A549 (cell line): ENCODE data around the gene LRRC2. TPM values are rescaled to one million over a fixed set of nuclear protein-coding genes. Genes with fewer than 3 reads are reported as not detected.

Source experiments
- ATAC-seq, 2 experiments: fragments of 200-7000 bp in 1 of 2; fragments of >200 bp in 1 of 2; cut with Nextera tagmentation in 1 of 2; cut with Tn5 transposase in 1 of 2; 3 replicates each; pipeline versions ENCODE4 v1.8.0 to v1.9.1; 2018 to 2020; ENCODE audit warnings: mild to moderate bottlenecking in 1 of 2, moderate library complexity in 1 of 2
- CTCF ChIA-PET: fragments of 300-600 bp; sonication (Branson Sonifier 250); formaldehyde crosslinking; extraction: SDS; loops from one replicate; lab custom pipeline; 2021; ENCODE audit warnings: antibody characterized with exemption, inconsistent platforms; lab: Yijun Ruan, JAX
- POLR2A ChIA-PET: fragments of 350-600 bp; formaldehyde crosslinking; extraction: SDS; loops from one replicate; lab custom pipeline; 2021; ENCODE audit warnings: antibody characterized with exemption, inconsistent platforms; lab: Yijun Ruan, JAX
- DNase-seq, 2 experiments: peaks; one replicate each; pipeline versions ENCODE4 v3.0.0 to v3.0.0-alpha.2; 2011 to 2016; ENCODE audit warnings: low read depth in 1 of 2, low spot score in 1 of 2
- FAIRE-seq: peaks from 2 replicates; lab custom pipeline; 2011; peaks lifted over from hg19 to GRCh38; lab: Jason Lieb, UNC
- H3K27ac ChIP-seq, 2 experiments: fragments of >200 bp; sonication (Bioruptor Twin); formaldehyde crosslinking; 3 replicates each; pipeline ENCODE4 v1.5.1; 2016 to 2017
- H3K4me1 ChIP-seq: fragments of >200 bp; sonication (Bioruptor Twin); formaldehyde crosslinking; 3 replicates; pipeline ENCODE4 v1.6.1; 2016
- H3K4me2 ChIP-seq: fragments of >200 bp; sonication (Bioruptor Twin); formaldehyde crosslinking; 3 replicates; pipeline ENCODE4 v1.6.1; 2016
- H3K4me3 ChIP-seq: fragments of >200 bp; sonication (Bioruptor Twin); formaldehyde crosslinking; 3 replicates; pipeline ENCODE4 v1.5.1; 2016
- H3K9me3 ChIP-seq: fragments of >200 bp; sonication (Bioruptor Twin); formaldehyde crosslinking; 3 replicates; pipeline ENCODE4 v1.6.1; 2016
- CBX2 ChIP-seq: fragments of 200-600 bp; sonication (generic); IDR thresholded peaks from 2 replicates; pipeline ENCODE4 v1.6.1; 2016; ENCODE audit warnings: low read depth, mild to moderate bottlenecking, borderline replicate concordance
- CEBPB ChIP-seq, 2 experiments: fragments of >200 bp in 1 of 2; sonication (Bioruptor Twin) in 1 of 2; formaldehyde crosslinking in 1 of 2; IDR thresholded peaks; 2 replicates each; pipeline ENCODE4 v1.6.1; 2012 to 2016
- CTCF ChIP-seq: fragments of >200 bp; sonication (Bioruptor Twin); formaldehyde crosslinking; IDR thresholded peaks from 3 replicates; pipeline ENCODE4 v1.5.1; 2016
- EHF ChIP-seq: fragments of 250-450 bp; sonication (Bioruptor Pico); IDR thresholded peaks from 2 replicates; pipeline ENCODE4 v1.5.0; 2020; ENCODE audit warnings: mild to moderate bottlenecking
- EP300 ChIP-seq, 2 experiments: fragments of >200 bp; sonication (Bioruptor Twin); formaldehyde crosslinking; IDR thresholded peaks; 2 replicates in 1 of 2; 3 replicates in 1 of 2; pipeline ENCODE4 v1.6.1; 2016 to 2017
- ESRRA ChIP-seq: fragments of 150-350 bp; IDR thresholded peaks from 2 replicates; pipeline ENCODE4 v1.6.1; 2014; ENCODE audit warnings: mild to moderate bottlenecking, low read length, borderline replicate concordance
- FOSB ChIP-seq: fragments of 250-450 bp; sonication (Bioruptor Pico); IDR thresholded peaks from 2 replicates; pipeline ENCODE4 v1.5.0; 2020; ENCODE audit warnings: mild to moderate bottlenecking, moderate library complexity
- FOSL2 ChIP-seq, 2 experiments: fragments of 450-650 bp in 1 of 2; fragments of >200 bp in 1 of 2; sonication (Bioruptor Twin) in 1 of 2; formaldehyde crosslinking; IDR thresholded peaks; 2 replicates each; pipeline versions ENCODE4 v1.5.0 to v1.6.1; 2016 to 2020; ENCODE audit warnings: mild to moderate bottlenecking in 1 of 2, moderate library complexity in 1 of 2
- GATA3 ChIP-seq: IDR thresholded peaks from 2 replicates; pipeline ENCODE4 v1.6.1; 2012; ENCODE audit warnings: borderline replicate concordance
- HEYL ChIP-seq: fragments of 250-450 bp; sonication (Bioruptor Pico); IDR thresholded peaks from 2 replicates; pipeline ENCODE4 v1.8.0; 2021; ENCODE audit warnings: mild to moderate bottlenecking, moderate library complexity
- MYC ChIP-seq: IDR thresholded peaks from 2 replicates; pipeline ENCODE4 v1.6.1; 2012; ENCODE audit warnings: mild to moderate bottlenecking, inconsistent platforms, low read length, improper control_type of control experiment, borderline replicate concordance
- NR3C1 ChIP-seq: fragments of >200 bp; sonication (Bioruptor Twin); formaldehyde crosslinking; IDR thresholded peaks from 3 replicates; pipeline ENCODE4 v1.6.1; 2017
- RAD21 ChIP-seq, 2 experiments: fragments of >200 bp in 1 of 2; sonication (Bioruptor Twin) in 1 of 2; formaldehyde crosslinking in 1 of 2; IDR thresholded peaks in 1 of 2; conservative IDR thresholded peaks in 1 of 2; 2 replicates in 1 of 2; 3 replicates in 1 of 2; pipeline ENCODE4 v1.6.1; 2012 to 2018; ENCODE audit warnings: inconsistent platforms in 1 of 2
- RARB ChIP-seq: fragments of 250-450 bp; sonication (Bioruptor Pico); IDR thresholded peaks from 2 replicates; pipeline ENCODE4 v1.8.0; 2021; ENCODE audit warnings: mild to moderate bottlenecking, moderate library complexity
- RCOR1 ChIP-seq: fragments of 150-350 bp; IDR thresholded peaks from 2 replicates; pipeline ENCODE4 v1.6.1; 2014; ENCODE audit warnings: antibody characterized with exemption, low read length, low read depth
- TP53 ChIP-seq: fragments of 250-450 bp; sonication (Bioruptor Pico); IDR thresholded peaks from 2 replicates; pipeline ENCODE4 v1.5.0; 2021; ENCODE audit warnings: mild to moderate bottlenecking, moderate library complexity
- ZFP36 ChIP-seq: fragments of 450-650 bp; IDR thresholded peaks from 2 replicates; pipeline ENCODE4 v1.6.1; 2014; ENCODE audit warnings: borderline replicate concordance; ENCODE audit not compliant: partially characterized antibody
- ZSCAN20 ChIP-seq: fragments of 250-450 bp; sonication (Bioruptor Pico); IDR thresholded peaks from 2 replicates; pipeline ENCODE4 v1.8.0; 2022; ENCODE audit warnings: mild to moderate bottlenecking, moderate library complexity
- WGBS: methylation state at CpG from one replicate; pipeline ENCODE4 v1.1.6; 2017; ENCODE audit errors: missing lambda C conversion rate; 5-methylcytosine and 5-hydroxymethylcytosine counted together
- polyA plus RNA-seq, 4 experiments: library from polyadenylated mRNA; depleted of rRNA in 3 of 4; stranded (reverse); fragments of >200 nt; fragmentation: RNase III in 1 of 4; extraction: RNeasy Plus Mini Kit Qiagen cat#74134 plus additional on column Dnase treatment in 1 of 4; gene quantifications; 2 replicates in 3 of 4; 3 replicates in 1 of 4; pipeline ENCODE4 v1.2.3, GENCODE V29; 2011 to 2017
- TF ChIP-seq, protein P1 (sequence below): fragments of 200-600 bp; sonication (generic); IDR thresholded peaks from 2 replicates; pipeline ENCODE4 v1.6.1; 2016; ENCODE audit warnings: antibody characterized with exemption, mild to moderate bottlenecking, moderate library complexity
- TF ChIP-seq, protein P2 (sequence below): fragments of 250-450 bp; sonication (Bioruptor Pico); IDR thresholded peaks from 2 replicates; pipeline ENCODE4 v1.5.0; 2021; ENCODE audit warnings: mild to moderate bottlenecking, moderate library complexity, borderline replicate concordance

The LRRC2 gene
- polyA plus RNA-seq, 2 of the 4 experiments (the other 2 are of a cell fraction): not detected

DNA sequence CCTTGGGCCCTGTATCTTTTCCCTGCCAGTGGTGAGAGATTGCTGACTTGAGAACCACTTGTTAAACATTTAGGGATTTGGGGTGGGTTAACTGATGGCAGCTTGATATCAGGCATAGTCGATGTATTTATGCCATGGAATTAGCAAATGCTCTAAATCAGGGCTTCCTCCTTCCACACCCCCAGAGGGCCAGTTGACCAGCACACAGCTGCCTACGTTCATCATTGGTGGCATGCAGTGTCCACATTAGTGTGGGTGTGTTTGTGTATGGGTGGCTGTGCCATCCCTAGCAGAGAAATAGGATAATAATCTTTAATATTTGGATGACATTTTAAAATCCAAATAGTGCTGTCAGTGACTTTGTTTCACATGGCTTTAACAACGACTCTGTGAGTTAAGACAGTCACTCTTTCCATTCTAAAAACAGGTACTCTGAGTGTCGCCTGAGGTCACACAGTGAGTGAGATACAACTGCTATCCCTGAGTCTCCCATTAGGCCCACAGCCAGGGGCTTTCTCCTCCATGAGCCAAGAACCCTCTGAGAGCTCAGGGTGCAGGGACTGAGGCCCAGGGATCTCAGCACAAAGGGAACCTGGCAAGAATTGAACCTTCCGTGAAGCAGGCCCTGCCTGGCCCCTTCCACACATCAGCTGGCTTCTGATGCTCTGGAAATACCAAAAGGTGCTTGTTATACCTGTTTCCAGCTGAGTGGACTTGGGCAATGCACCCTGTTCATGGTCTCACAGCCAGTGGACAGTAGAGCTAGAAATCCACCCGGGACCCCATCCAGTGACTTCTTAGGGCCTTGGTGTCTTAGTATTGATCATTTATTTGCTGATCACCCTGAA lies 97.1 kb downstream of the LRRC2 start (continued):
- TF ChIP-seq, protein P1, sequence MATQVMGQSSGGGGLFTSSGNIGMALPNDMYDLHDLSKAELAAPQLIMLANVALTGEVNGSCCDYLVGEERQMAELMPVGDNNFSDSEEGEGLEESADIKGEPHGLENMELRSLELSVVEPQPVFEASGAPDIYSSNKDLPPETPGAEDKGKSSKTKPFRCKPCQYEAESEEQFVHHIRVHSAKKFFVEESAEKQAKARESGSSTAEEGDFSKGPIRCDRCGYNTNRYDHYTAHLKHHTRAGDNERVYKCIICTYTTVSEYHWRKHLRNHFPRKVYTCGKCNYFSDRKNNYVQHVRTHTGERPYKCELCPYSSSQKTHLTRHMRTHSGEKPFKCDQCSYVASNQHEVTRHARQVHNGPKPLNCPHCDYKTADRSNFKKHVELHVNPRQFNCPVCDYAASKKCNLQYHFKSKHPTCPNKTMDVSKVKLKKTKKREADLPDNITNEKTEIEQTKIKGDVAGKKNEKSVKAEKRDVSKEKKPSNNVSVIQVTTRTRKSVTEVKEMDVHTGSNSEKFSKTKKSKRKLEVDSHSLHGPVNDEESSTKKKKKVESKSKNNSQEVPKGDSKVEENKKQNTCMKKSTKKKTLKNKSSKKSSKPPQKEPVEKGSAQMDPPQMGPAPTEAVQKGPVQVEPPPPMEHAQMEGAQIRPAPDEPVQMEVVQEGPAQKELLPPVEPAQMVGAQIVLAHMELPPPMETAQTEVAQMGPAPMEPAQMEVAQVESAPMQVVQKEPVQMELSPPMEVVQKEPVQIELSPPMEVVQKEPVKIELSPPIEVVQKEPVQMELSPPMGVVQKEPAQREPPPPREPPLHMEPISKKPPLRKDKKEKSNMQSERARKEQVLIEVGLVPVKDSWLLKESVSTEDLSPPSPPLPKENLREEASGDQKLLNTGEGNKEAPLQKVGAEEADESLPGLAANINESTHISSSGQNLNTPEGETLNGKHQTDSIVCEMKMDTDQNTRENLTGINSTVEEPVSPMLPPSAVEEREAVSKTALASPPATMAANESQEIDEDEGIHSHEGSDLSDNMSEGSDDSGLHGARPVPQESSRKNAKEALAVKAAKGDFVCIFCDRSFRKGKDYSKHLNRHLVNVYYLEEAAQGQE: no peak
- TF ChIP-seq TP53 (CRISPR knock-in tag): no peak

DNA sequence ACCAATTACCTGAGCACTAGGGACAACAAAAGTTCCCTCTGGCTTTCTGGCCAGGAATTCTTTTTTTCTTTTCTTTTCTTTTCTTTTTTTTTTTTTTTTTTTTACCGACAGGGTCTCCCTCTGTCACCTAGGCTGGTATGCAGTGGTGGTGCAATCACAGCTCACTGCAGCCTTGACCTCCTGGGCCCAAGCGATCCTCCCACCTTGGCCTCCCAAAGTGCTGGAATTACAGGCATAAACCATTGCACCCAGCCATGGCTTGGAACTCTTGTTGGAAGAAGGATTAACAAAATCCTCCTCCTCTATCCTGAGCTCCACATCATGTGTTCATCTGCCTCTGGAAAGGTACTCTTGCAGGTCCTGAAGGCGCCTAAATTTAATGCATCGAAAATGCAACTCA lies 98.5 kb downstream of the LRRC2 start:
- Histone ChIP-seq H3K4me2 (no peak overlapping the region), H3K27ac (no peak overlapping the region), H3K4me3 (no peak overlapping the region), H3K4me1 (no peaks in the 10 kb centered on the region), H3K9me3 (no peaks in the 10 kb centered on the region)
- no peak for TF ChIP-seq EP300 (IDR thresholded peaks at IDR 0.05)
- no peak for TF ChIP-seq NR3C1
- no peak for TF ChIP-seq CEBPB (IDR thresholded peaks at IDR 0.05)
- TF ChIP-seq CTCF: no peak
- no peak for TF ChIP-seq TP53 (CRISPR knock-in tag)
- TF ChIP-seq RARB (CRISPR knock-in tag): no peak
- no peak for TF ChIP-seq MYC
- TF ChIP-seq EHF (CRISPR knock-in tag): no peak
- TF ChIP-seq CBX2: no peak
- TF ChIP-seq FOSL2 (IDR thresholded peaks at IDR 0.05): no peak
- TF ChIP-seq FOSL2 (CRISPR knock-in tag; IDR thresholded peaks at IDR 0.05): no peak
- no peak for TF ChIP-seq RAD21 (conservative IDR thresholded peaks at IDR 0.05 in 1 of 2, IDR thresholded peaks at IDR 0.05 in 1 of 2)
- TF ChIP-seq ZFP36: no peak
- no peak for TF ChIP-seq RCOR1
- no peak for TF ChIP-seq HEYL (CRISPR knock-in tag)
- no peak for TF ChIP-seq GATA3
- no peak for TF ChIP-seq ESRRA
- TF ChIP-seq FOSB: no peak
- FAIRE-seq: no peak
- ChIA-PET CTCF (interaction anchor here (1.2 kb wide), 1 partner anchor 21 kb away, joined by 3 read pairs; no protein-coding TSS in a partner anchor), POLR2A (no interaction called here)
- DNase-seq: no peak
- no peak for ATAC-seq
- WGBS: 55% methylated on average over 4 of the region's 4 CpGs

DNA sequence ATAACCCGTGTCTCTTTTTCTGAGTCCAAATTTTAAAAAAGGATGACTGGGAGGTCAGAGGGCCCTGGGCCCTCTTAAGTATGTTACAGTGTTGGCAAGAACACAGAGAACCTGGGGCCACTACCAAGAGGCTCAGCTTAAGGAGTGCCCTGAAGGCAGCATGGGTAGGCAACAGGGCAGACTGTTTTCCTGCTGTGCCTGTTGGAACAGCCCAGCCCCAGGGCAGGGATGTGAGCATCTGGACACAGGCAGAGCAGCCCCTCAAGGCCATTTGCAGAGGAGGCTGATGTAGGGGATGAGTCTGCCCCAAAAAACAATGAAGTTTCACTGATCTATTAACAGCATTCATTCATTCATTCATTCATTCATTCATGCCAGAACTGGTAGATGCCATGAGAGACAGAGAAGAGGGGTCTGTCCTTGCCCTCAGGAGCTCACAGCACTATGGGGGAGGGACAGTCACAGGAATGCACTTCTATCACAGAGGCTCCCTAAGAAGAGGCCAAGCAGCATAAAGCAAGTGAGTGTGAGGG lies 99.2 kb downstream of the LRRC2 start:
- POLR2A ChIA-PET: no interaction called here
- Histone ChIP-seq H3K9me3 (no peaks in the 10 kb centered on the region), H3K4me2 (no peak overlapping the region), H3K27ac (no peak overlapping the region), H3K4me1 (no peaks in the 10 kb centered on the region), H3K4me3 (no peak overlapping the region)
- TF ChIP-seq EP300 (IDR thresholded peaks at IDR 0.05): no peak
- no peak for TF ChIP-seq HEYL (CRISPR knock-in tag)
- TF ChIP-seq ZSCAN20 (CRISPR knock-in tag): no peak
- TF ChIP-seq, protein P2, sequence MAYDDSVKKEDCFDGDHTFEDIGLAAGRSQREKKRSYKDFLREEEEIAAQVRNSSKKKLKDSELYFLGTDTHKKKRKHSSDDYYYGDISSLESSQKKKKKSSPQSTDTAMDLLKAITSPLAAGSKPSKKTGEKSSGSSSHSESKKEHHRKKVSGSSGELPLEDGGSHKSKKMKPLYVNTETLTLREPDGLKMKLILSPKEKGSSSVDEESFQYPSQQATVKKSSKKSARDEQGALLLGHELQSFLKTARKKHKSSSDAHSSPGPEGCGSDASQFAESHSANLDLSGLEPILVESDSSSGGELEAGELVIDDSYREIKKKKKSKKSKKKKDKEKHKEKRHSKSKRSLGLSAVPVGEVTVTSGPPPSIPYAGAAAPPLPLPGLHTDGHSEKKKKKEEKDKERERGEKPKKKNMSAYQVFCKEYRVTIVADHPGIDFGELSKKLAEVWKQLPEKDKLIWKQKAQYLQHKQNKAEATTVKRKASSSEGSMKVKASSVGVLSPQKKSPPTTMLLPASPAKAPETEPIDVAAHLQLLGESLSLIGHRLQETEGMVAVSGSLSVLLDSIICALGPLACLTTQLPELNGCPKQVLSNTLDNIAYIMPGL: no peak
- WGBS: 0% methylated on average over 1 of the region's 1 CpG
- CTCF ChIA-PET: interaction anchor here (1.2 kb wide), 1 partner anchor 22 kb away, joined by 3 read pairs; no protein-coding TSS in a partner anchor
- no peak for FAIRE-seq
- no peak for DNase-seq
- ATAC-seq: no peak
